ENCODE measurements around the gene RHO.
"Not testable (repeated sequence)": the region's sequence is repeated elsewhere in the genome, so short reads cannot be mapped to it uniquely, and the experiment has no call there.

Gene RHO

GRCh38 chr3:129528589-129529100 lies at the start of gene RHO:
Gene RHO, plus strand, starts transcription at chr3:129528639. Its CDS starts 95 bp downstream, at chr3:129528734.
- DNase-seq = no peak

DNA sequence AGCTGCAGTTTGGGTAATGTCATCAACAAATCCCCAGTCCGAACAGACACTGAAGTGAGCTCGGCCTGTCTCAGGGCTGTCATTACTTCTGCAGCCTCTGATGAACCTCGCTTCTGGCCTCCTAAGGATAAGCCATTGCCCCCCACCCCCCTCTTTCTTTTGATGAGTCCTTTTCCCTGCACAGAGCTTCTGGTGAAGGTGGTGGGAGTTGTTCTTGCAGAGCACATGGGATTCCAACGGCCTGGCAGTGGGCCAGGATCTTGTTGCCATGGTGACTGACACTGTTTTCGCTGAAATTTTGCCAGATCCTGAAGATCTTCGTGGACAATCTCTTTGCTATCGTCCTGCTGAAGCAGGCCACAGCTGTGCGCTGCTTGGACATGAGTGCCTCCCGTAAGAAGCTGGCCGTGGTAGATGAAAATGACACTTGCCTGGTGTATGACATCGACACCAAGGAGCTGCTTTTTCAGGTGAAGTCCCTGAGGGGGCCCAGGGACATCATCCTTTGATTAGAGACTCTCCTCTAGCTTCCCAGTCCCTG lies 47.1 kb upstream of the RHO start:
- DNase-seq = not testable (repeated sequence)

GRCh38 chr3:129481766-129482332 lies 46.6 kb upstream of the RHO start:
- DNase-seq = no peak

GRCh38 chr3:129482721-129483120 lies 45.7 kb upstream of the RHO start:
- no peak for DNase-seq

GRCh38 chr3:129483870-129484269 lies 44.6 kb upstream of the RHO start:
- no peak for DNase-seq

DNA sequence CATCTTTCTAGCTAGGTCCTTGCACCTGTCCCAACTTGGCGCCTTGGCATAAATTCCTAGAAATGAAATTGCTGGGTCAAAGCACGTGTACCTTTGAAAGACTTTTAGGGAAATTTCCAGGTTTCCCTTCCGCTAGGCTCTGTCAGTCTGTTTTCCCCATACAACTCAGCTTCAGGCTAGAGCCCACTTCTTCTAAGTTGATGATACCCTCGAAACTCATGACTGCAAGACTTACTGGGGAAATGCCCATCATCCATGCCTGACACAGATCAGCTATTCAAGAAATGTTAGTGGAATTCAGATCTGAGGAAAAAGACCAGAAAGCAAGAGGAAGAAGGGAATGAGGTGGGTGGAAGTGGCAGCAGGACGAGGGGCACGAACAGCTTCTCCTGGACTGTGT lies 43.3 kb upstream of the RHO start:
- not testable (repeated sequence) for DNase-seq

DNA sequence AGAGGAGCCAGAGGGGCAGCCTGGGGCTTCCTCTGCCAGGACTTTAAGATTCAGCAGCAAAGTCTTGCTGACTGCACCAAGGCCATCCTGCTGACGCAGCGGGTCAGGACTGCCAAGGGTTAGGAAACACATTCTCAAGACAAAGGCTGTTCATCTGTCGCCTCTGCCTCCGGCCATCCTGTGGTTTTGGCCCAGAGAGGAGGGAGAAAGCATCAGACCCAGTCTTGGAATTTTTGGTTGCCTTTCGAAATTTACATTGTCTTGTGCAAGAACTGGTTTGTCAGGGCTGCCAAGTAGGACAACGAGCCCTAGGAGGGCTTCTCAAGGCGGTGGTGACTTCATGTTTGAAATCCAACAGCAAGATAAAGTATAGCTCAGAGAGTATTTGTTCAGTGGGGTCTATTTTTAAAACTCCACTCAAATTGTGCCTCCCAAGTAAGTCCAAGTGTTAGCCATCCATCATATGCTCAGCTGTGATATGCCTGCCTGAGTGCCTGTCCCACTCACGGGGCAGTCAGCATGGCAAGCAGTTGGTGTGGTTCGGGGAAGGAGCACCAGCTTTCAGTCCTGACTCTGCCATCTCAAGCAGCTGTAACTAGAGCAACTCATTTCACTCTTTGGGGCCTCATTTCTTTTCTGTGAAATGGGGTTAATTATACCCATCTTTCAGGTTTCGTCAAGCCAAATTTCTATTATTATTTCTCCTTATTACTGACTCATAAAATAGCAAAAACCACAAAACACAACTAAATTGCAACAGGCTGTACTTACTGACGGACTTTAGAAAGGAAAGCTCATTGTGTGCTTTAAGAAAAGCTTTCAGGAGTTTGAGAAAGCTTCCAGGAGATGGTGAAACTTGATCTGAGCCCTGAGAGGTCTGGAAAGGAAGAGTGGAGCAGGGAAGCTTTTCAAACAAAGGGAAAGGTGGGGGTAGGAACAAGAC lies 42.4 kb upstream of the RHO start:
- no peak for DNase-seq

GRCh38 chr3:129486664-129487035 lies 41.8 kb upstream of the RHO start:
- DNase-seq = no peak

DNA sequence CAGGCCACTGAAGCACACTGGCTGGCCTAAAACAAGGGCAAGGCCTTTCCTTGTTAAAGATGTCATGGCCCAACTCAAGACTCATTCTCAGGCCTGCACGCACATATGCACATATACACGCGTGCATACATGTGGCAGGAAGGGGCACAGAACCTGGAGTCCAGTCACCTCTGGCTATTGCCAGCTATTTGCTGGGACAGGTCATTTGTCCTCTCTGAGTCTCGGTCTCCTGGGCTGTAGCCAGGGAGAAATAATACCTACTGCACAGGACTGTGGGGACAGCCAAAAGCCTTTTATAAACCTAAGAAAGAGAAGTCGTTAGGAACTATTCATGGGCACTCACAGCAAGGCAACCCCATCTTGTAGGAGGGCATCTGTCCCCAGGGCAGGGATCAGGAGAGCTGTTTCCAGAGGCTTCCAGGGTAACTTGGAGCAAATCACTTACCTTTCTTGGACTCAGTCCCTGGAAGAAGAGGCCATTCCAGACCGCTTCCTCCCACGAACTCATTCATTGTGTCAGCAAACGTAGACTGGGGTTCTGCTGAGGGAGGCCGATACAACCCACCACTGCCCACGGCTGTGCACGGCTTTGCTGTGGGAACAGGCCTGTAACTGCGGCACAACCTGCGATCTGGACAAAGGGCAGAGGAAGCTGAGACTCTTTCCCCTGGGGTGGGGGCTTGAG lies 41.1 kb upstream of the RHO start:
- DNase-seq = no peak

- DNase-seq = not testable (repeated sequence)
Measured at GRCh38 chr3:129487868-129488335, 40.5 kb upstream of the RHO start.

DNA sequence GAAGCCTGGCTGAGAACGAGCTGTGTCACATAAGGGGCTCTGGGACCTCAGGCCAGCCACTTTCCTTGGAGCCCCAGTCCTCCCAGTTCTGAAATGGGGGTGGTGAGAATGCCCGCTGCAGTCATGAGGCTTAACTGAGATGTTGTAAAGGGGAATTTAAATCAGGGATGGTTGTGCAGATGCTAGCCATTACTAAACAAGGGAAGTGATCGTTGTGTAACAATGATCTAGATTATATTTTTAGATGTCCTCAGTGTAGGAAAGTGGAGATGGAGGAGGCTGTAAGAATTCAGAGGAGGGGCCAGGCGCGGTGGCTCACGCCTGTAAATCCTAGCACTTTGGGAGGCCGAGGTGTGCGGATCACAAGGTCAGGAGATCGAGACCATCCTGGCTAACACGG lies 39.2 kb upstream of the RHO start:
- DNase-seq = not testable (repeated sequence)

- peak; percentile 84 for DNase-seq
Measured at GRCh38 chr3:129490273-129490675, 38.2 kb upstream of the RHO start.

GRCh38 chr3:129491077-129491476 lies 37.4 kb upstream of the RHO start:
- not testable (repeated sequence) for DNase-seq

DNA sequence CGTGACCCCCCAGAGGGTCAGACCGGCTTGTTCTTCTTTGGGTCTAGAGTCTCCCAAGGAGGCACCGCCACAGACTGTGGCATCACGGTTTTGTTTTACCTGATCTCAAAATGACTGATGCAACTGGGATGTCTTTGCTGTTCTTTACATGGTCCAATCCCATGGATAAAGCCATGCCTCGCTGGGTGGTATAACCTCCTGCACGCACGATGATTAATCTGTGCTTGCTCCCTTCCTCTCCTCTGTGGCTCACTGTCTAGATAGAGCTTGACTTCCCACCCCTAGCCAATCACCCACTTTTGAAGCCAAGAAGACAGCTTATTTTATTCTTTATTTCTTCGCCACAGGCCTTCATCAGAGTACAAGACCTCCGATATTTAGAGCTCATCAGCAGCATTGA lies 36.6 kb upstream of the RHO start:
- DNase-seq = no peak

- DNase-seq = no peak
Measured at GRCh38 chr3:129492691-129493090, 35.7 kb upstream of the RHO start.

DNA sequence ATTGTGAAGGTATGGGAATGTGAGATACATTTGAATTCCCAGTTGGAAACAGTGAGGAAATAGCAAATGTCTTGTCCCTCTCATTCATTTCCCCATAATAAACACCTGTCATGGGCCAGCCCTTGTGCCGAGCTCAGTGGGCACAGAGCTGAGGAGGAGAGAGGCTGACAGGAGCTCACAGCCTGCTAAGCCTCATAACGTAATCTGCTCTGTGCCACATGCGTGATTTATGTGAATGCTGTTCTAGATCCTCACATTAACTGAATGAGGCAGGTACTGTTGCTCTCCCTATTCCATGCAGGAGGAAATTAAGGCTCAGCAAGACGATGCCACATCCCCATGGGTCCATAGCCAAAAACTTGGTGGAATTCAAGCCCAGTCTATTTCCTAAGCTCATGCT lies 35.2 kb upstream of the RHO start:
- no peak for DNase-seq

DNA sequence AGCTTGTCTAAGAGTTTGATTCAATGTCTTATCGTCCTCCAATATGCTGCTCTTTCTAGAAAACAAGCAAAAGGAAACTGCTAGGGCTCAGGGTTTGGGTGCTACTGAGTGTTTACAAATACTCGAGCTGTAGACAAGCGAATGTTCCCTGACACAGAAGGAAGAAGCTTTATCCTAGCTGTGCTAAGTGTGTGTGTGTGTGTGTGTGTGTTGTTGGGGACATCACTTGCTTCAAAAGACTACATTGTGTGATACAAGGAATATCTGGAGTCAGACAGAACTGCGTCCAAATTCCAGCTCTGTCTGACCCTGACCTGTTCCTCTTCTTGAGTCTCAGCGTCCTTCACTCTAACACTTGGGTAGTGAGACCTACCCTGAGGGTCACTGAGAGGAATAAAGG lies 33.9 kb upstream of the RHO start:
- not testable (repeated sequence) for DNase-seq

DNA sequence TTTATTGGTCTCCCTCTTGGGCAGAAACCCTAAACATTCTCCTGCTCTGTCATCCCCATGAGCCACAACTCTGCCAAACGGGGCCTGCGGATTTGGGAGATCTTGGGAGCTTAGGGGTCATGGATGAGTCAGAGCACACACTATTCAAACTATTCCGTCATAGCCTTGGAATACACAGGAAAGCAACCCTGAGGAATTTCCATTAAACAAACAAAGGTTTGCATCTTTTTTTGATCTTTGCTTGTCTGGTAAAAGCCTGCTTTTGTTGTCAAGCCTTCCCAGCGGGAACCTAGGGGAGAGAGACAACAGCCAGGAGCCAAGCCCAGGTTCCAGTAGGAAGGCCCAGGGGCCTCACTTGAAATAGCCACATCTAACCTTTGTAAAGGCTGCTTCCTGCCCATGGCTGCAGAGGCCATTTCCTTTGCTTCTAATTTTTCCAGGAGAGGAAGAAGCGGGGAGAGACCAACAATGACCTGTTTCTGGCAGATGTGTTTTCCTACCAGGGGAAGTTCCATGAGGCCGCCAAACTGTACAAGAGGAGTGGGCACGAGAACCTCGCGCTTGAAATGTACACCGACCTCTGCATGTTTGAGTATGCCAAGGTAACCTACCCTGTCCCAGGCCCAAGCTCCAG lies 33.3 kb upstream of the RHO start:
- DNase-seq = not testable (repeated sequence)

DNA sequence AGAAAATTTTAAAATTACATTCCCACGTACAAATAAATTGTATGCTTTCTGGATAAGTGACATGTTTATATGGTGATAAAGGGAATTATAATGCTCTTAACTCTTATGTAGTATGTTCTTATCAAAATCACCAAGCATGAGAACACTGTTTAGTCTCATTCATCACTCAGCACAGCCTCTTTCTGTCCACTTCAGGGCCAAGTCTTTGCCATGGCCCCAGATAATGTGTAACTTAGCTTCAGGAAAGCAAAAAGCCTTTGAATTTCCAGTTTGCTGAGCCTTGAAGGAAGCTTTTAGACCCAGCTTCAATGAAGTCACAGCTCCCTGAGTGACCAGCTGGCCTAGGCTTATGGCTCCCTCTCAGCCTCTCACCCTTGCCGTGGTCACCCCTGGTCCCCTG lies 30.6 kb upstream of the RHO start:
- DNase-seq = not testable (repeated sequence)

- not testable (repeated sequence) for DNase-seq
Measured at GRCh38 chr3:129498603-129499488, 29.6 kb upstream of the RHO start.

- DNase-seq = not testable (repeated sequence)
Measured at GRCh38 chr3:129499604-129500333, 28.7 kb upstream of the RHO start.
